Aorta (tissue), 5 donors: ENCODE measurements around the gene COL11A1. TPM values are rescaled to one million over a fixed set of nuclear protein-coding genes. Genes with fewer than 3 reads are reported as not detected.
"Not testable (repeated sequence)": the region's sequence is repeated elsewhere in the genome, so short reads cannot be mapped to it uniquely, and the experiment has no call there.

Experiments
- ATAC-seq: fragments of 200-7000 bp; cut with Tn5 transposase; one replicate; pipeline ENCODE4 v1.9.1; 2022; ENCODE audit warnings: moderate library complexity; ENCODE audit not compliant: low FRiP score
- DNase-seq, 2 donors: peaks; one replicate each; pipeline ENCODE4 v3.0.0-alpha.2; 2020
- H3K27ac ChIP-seq, 2 donors: one replicate each; pipeline ENCODE4 v1.5.1; 2013; ENCODE audit warnings: low read length in 2 of 2, mild to moderate bottlenecking in 2 of 2, moderate library complexity in 2 of 2, control low read depth in 1 of 2, inconsistent platforms in 1 of 2, low read depth in 1 of 2
- H3K27me3 ChIP-seq, 2 donors: one replicate each; pipeline ENCODE4 v1.6.1; 2013; ENCODE audit warnings: control low read depth in 1 of 2, low read length in 1 of 2, mild to moderate bottlenecking in 1 of 2, moderate library complexity in 1 of 2; ENCODE audit not compliant: insufficient read depth in 2 of 2, control insufficient read depth in 1 of 2
- H3K36me3 ChIP-seq, 2 donors: one replicate each; pipeline ENCODE4 v1.6.1; 2013; ENCODE audit warnings: control low read depth in 1 of 2, low read length in 1 of 2, mild to moderate bottlenecking in 1 of 2; ENCODE audit not compliant: insufficient read depth in 2 of 2, control insufficient read depth in 1 of 2
- H3K4me1 ChIP-seq, 2 donors: one replicate each; pipeline ENCODE4 v1.6.1; 2013; ENCODE audit warnings: low read length in 2 of 2, control low read depth in 1 of 2, mild to moderate bottlenecking in 1 of 2, moderate library complexity in 1 of 2; ENCODE audit not compliant: insufficient read depth in 2 of 2, control insufficient read depth in 1 of 2
- H3K4me3 ChIP-seq, 2 donors: one replicate each; pipeline ENCODE4 v1.5.1; 2013; ENCODE audit warnings: low read length in 2 of 2, control low read depth in 1 of 2, mild to moderate bottlenecking in 1 of 2
- H3K9me3 ChIP-seq: one replicate; pipeline ENCODE4 v1.6.1; 2013; ENCODE audit warnings: mild to moderate bottlenecking, low read length; ENCODE audit not compliant: control insufficient read depth
- WGBS, 2 donors: extraction: QIAGEN DNeasy Blood & Tissue Kit; methylation state at CpG; one replicate each; pipeline ENCODE4 v1.1.7; 2013; 5-methylcytosine and 5-hydroxymethylcytosine counted together
- intact Hi-C, 2 donors: fragments of 100-400 bp; cut with DNase I; formaldehyde crosslinking; loops; one replicate each; pipeline versions ENCODE4 v1.14.2 to v1.15.0; 2022
- polyA plus RNA-seq, 2 donors: library from polyadenylated mRNA; stranded (reverse); fragments of 200-250 nt; gene quantifications; one replicate each; pipeline ENCODE4 v1.2.3, GENCODE V29; 2013
- total RNA-seq, 2 donors: library from RNA; stranded (reverse); fragmentation: NEBNext Ultra II Directional; extraction: Animal tissue kit (Norgen Biotek cat#: 25700); gene quantifications; one replicate each; pipeline ENCODE4 v1.2.1, GENCODE V29; 2021
- donor health status: healthy with polysubstance abuse.
- donor health status: Bipolar disorder and iron deficiency.
- donor health status: DM: no; HTN: no; CAD: no.
- donor health status: DM: no; HTN: no; CAD: no.
- donor health status: DM: yes; HTN: yes; CAD: no.

Gene COL11A1
- total and polyA plus RNA-seq, 4 donors, result 0.29 to 8.4 TPM; not detected in 2

- DNase-seq (no peak), ATAC-seq (no peak)
- Histone ChIP-seq H3K36me3 (no peaks in the 10 kb centered on the region), H3K9me3 (no peaks in the 10 kb centered on the region), H3K4me1 (no peaks in the 10 kb centered on the region), H3K4me3 (no peak overlapping the region), H3K27me3 (no peaks in the 10 kb centered on the region), H3K27ac (no peak overlapping the region)
- intact Hi-C loops, result no loop called here
- WGBS, 2 donors, result 68 to 70% methylated on average over 17 of the region's 17 CpGs
These were observed 137.7 kb downstream of the COL11A1 start for GRCh38 chr1:102970496-102971078.

GRCh38 chr1:102967786-102968185, 140.5 kb downstream of the COL11A1 start:
- Histone ChIP-seq H3K4me3 (no peak overlapping the region), H3K36me3 (no peaks in the 10 kb centered on the region), H3K27ac (no peak overlapping the region), H3K4me1 (no peaks in the 10 kb centered on the region), H3K27me3 (no peaks in the 10 kb centered on the region), H3K9me3 (no peaks in the 10 kb centered on the region)
- DNase-seq (no peak), ATAC-seq (no peak)
- 21 to 33% methylated on average over 1 of the region's 1 CpG for WGBS, 2 donors
- intact Hi-C loops, result no loop called here

- Histone ChIP-seq H3K27ac (no peak overlapping the region), H3K9me3 (no peaks in the 10 kb centered on the region), H3K36me3 (no peaks in the 10 kb centered on the region), H3K27me3 (no peaks in the 10 kb centered on the region), H3K4me3 (no peak overlapping the region), H3K4me1 (no peaks in the 10 kb centered on the region)
- WGBS, 2 donors, result 89 to 90% methylated on average over 2 of the region's 2 CpGs
- intact Hi-C loops, result no loop called here
- DNase-seq, result no peak
- ATAC-seq, result no peak
These were observed 146.8 kb downstream of the COL11A1 start for GRCh38 chr1:102961549-102961948.

DNA sequence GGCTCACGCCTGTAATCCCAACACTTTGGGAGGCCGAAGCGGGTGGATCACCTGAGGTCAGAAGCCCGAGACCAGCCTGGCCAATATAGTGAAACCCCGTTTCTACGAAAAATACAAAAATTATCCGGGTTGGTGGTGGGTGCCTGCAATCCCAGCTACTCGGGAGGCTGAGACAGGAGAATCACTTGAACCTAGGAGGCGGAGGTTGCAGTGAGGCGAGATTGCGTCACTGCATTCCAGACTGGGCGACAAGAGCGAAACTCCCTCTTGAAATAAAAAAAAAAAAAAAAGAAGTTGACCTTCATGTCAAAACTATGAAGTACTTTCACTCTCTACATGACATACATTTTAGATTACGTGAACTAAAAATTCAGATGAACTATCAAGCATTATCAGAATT, 153.7 kb downstream of the COL11A1 start:
- no peaks in the 10 kb centered on the region for H3K27me3 ChIP-seq
- H3K36me3 ChIP-seq, result no peaks in the 10 kb centered on the region
- WGBS, 2 donors, result 85 to 94% methylated on average over 14 of the region's 14 CpGs
- H3K27ac ChIP-seq, result no peak overlapping the region
- no peaks in the 10 kb centered on the region for H3K4me1 ChIP-seq
- H3K4me3 ChIP-seq, result no peak overlapping the region
- no peak for ATAC-seq
- DNase-seq, result no peak
- H3K9me3 ChIP-seq, result no peaks in the 10 kb centered on the region
- intact Hi-C loops, result no loop called here

- Histone ChIP-seq H3K4me3 (no peak overlapping the region), H3K4me1 (no peaks in the 10 kb centered on the region), H3K27ac (no peak overlapping the region), H3K9me3 (no peaks in the 10 kb centered on the region), H3K27me3 (no peaks in the 10 kb centered on the region), H3K36me3 (no peaks in the 10 kb centered on the region)
- intact Hi-C loops, result no loop called here
- ATAC-seq (no peak), DNase-seq (no peak)
These were observed 155.9 kb downstream of the COL11A1 start for GRCh38 chr1:102952400-102952799.

DNA sequence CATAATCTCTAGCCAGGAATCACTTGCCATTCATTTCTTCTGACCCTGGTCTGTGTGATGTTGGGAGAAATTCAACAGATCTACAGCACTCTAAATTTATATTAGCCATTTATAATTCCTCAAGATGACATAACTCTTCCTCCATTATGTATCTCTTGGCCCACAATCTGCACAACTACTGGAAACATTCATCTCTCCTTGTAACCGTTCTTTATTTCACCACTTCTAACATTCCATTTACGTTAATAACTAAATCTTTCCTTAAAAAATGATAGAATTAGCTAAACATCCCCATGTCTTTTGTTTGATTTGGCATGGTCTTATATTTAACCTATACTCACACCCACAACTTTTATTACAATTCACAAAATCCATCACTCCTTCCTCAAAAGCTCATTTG, 166.0 kb downstream of the COL11A1 start:
- no peaks in the 10 kb centered on the region for H3K27me3 ChIP-seq
- no peaks in the 10 kb centered on the region for H3K9me3 ChIP-seq
- intact Hi-C loops, result no loop called here
- DNase-seq, result no peak
- no peak overlapping the region for H3K4me3 ChIP-seq
- no peaks in the 10 kb centered on the region for H3K4me1 ChIP-seq
- WGBS, 2 donors, result 1 to 12% methylated on average over 2 of the region's 2 CpGs
- no peaks in the 10 kb centered on the region for H3K36me3 ChIP-seq
- ATAC-seq, result no peak
- H3K27ac ChIP-seq, result no peak overlapping the region

DNA sequence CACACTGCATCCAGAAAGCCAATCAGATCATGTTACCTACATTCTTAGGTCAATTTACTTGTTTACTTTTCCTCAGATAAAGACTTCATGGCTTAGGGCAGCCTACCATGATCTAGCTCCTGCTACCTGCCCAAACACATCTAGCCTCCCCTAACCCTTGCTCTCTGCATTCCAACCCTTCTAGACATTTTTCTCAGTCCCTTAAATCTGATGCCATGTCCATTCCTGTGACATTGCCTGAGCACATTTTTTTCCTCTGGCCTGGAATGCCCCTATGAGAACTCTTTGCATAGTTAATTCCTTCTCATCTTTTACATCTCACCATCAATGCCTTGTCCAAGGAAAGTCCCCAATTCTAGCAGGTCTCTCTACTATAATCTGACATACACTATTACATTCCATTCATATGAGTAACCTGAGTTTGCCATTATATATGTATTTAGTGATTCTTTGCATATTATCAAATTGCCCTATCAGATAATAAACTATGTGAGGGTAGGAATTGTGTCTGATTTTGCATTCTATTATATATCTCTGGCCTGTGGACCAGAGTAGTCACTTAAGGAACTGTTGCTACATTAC, 166.9 kb downstream of the COL11A1 start:
- intact Hi-C loops, result no loop called here
- no peak overlapping the region for H3K27ac ChIP-seq
- ATAC-seq (no peak), DNase-seq (no peak)
- H3K27me3 ChIP-seq, result no peaks in the 10 kb centered on the region
- no peak overlapping the region for H3K4me3 ChIP-seq
- no peaks in the 10 kb centered on the region for H3K4me1 ChIP-seq
- H3K36me3 ChIP-seq, result no peaks in the 10 kb centered on the region
- no peaks in the 10 kb centered on the region for H3K9me3 ChIP-seq

DNA sequence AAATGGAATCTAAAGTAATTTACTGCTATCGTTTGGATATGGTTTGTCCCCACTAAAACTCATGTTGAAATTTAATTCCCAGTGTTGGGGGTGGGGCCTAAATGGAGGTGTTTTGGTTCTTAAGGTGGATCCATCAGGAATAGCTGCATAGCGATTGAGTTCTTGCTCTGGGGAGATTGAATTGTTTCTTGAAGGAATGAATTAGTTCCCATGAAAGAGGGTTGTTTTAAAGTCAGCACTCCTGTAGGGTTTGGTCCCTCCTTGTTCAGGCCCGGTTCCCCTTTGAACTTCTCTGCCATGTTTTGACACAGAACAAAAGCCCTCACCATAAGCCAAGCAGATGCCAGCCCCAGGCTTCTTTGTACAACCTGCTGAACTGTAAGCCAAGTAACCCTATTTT, 170.9 kb downstream of the COL11A1 start:
- no peaks in the 10 kb centered on the region for H3K9me3 ChIP-seq
- H3K4me3 ChIP-seq, result no peak overlapping the region
- ATAC-seq (no peak), DNase-seq (no peak)
- no peaks in the 10 kb centered on the region for H3K4me1 ChIP-seq
- H3K27me3 ChIP-seq, result no peaks in the 10 kb centered on the region
- no peak overlapping the region for H3K27ac ChIP-seq
- H3K36me3 ChIP-seq, result no peaks in the 10 kb centered on the region
- intact Hi-C loops, result no loop called here
- WGBS, 2 donors, result 58 to 66% methylated on average over 3 of the region's 3 CpGs

DNA sequence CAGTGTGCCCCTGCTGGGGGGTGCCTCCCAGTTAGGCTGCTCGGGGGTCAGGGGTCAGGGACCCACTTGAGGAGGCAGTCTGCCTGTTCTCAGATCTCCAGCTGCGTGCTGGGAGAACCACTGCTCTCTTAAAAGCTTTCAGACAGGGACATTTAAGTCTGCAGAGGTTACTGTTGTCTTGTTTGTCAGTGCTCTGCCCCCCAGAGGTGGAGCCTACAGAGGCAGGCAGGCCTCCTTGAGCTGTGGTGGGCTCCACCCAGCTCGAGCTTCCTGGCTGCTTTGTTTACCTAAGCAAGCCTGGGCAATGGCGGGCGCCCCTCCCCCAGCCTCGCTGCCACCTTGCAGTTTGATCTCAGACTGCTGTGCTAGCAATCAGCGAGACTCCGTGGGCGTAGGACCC, 175.0 kb downstream of the COL11A1 start:
- WGBS, 2 donors, result 75 to 83% methylated on average over 4 to 8 of the region's 9 CpGs

More for the DNA sequence above, 175.0 kb downstream of the COL11A1 start:
- DNase-seq, intact Hi-C loops, H3K9me3 ChIP-seq, H3K36me3 ChIP-seq, ATAC-seq, H3K27me3 ChIP-seq, H3K27ac ChIP-seq, H3K4me1 ChIP-seq, H3K4me3 ChIP-seq: not testable (repeated sequence)
